Measurements from ENCODE around the gene WNT7B. TPM values are rescaled to one million over a fixed set of nuclear protein-coding genes. Genes with fewer than 3 reads are reported as not detected.

Gene WNT7B
- total RNA-seq, 1 experiment from 2014 or later: 13.3 TPM

DNA sequence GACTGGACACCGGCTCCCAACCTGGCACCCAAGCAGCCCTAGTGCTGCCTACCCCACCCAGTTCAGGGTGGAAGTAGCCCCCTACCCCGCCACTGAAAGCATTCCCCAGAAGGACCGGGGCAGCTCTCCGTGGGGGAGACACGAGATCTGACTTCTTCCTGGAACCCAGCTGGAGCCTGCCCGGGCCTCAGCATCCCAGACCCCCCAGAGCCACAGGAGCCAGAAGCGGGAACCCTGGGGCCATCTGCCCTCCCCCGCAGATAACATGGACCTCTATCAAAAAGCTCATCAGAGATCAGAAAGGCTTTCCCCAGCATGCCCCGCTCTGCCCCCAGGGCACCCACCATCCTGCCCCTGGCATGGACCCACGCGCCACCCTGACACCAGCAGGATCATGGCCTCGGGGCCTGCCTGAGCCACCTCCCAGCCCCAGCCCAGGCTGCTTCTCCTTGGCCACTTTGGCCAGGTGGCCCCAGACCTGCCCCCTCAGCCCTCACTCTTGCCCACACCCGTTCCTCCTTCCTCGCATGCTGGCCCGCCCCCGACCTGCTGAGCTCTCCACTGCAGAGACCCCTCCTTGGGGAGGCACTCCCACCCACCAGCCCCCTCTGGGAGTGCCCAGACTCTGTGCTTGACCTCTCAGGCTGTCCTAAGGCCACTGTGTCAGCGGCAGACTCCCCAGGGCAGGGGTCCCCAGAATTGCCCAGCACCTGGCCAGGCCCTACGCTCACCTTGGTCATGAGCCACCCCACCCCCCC, 17.1 kb downstream of the WNT7B start:
- no peak for DNase-seq (ENCODE audit: low read depth)

DNA sequence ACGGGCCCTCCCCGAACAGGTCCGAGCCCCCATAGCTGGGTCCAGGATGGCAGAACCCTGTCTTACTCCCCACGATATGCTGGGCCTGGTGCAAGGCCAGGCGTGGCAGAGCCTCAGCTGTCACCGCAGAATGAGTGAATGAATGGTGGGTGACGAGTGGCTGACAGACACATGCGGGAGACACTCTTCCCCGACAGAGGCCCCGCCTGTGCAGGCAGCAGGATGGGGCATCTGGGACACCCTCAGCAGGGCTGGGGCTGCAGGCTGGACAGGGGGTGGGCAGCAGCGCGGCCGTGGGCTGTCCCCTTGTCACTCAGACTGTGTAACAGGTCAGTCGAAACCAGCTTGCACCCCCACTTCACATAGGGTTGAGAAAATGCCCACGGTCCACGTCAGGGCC, 18.0 kb downstream of the WNT7B start:
- DNase-seq (ENCODE audit: low read depth): no peak

DNA sequence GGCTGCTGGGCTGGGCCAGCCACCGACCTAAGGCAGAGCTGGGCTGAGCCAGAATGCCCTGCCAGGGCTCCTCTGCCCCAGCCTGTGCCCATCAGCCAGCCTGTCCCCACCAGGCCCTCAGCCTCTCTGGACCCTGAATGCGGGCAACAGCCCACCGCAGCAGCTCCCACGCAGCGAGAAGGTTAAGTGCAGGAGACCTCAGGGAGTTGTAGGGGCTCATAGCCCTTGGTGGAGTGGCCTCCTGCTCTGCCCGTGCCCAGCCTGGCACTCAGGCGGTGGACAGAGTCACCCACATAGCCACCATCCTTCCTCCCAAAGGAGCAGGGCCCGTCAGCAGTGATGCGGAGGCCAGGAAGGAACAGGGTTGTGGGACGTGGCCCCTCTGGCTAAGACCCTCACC, 19.1 kb downstream of the WNT7B start:
- no peak for DNase-seq (ENCODE audit: low read depth)

DNA sequence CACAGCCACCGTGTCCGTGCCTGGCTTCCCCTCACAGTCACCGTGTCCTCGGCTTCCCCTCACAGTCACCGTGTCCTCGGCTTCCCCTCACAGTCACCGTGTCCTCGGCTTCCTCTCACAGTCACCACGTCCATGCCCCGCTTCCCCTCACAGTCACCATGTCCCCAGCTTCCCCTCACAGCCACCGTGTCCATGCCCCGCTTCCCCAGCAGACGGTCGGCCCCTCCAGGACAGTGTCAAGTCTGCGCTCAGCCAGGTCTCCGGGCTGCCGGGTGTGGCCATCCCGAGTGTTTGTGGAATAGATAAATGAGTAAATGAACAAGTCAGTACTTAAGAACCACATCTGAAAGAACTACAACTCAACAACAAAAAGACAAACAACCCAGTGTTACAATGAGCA, 23.8 kb downstream of the WNT7B start:
- DNase-seq (ENCODE audit: low read depth): no peak

DNA sequence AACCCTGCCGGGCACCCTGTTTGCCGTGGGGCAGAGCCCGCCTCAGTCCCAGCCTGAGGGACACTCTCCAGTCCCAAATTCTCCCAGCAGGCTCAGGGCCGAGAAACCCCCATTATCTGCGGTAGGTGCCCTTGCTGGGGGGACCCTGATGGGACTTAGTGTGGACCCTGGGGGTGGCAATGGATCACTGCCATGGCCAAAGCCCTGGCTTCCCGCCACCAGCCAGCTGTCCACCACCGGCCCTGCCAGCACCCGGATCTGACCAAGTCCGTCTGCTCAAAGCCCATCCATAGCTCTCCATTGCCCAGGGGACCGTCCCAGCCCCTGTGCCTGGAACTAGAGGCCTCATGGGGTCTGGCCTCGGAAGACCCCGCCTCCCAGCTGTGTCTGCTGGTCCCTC, 24.4 kb downstream of the WNT7B start:
- no peak for DNase-seq (ENCODE audit: low read depth)

DNA sequence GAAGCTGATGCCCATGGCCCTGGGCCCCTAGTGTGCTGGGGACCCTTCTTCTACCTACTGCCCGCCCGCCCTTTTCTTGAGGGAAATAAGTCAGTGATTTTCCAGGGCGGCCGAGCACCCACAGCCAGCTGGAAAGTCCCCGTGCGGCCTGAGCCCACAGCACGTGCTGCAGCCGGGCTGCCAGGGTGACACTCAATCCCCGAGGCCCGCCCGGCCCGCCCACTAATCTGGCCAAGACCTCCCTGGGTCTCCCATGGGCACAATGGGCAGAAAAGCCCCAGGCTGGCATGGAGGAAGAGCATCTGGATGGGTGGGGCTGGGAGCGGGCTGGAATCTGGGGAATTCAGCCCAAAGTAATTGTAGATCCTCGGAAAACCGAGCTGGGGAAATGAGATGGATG, 24.8 kb downstream of the WNT7B start:
- DNase-seq (ENCODE audit: low read depth): no peak

DNA sequence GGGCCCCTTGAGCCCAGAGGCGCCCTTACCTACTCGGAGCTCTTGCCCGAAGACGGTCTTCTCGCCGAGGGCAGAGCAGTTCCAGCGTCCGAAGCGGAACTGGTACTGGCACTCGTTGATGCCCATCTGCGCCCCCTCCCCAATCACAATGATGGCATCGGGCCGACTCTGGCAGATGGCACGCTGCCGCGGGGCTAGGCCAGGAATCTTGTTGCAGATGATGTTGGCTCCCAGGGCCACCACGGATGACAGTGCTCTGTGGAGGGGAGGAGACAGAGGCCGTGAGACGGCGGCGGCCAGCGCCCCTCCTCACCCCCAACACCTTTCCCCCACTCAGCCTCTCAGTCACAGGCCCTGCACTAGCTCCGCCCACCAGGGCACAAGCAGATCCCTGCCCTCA, 27.1 kb downstream of the WNT7B start:
- DNase-seq (ENCODE audit: low read depth): no peak

DNA sequence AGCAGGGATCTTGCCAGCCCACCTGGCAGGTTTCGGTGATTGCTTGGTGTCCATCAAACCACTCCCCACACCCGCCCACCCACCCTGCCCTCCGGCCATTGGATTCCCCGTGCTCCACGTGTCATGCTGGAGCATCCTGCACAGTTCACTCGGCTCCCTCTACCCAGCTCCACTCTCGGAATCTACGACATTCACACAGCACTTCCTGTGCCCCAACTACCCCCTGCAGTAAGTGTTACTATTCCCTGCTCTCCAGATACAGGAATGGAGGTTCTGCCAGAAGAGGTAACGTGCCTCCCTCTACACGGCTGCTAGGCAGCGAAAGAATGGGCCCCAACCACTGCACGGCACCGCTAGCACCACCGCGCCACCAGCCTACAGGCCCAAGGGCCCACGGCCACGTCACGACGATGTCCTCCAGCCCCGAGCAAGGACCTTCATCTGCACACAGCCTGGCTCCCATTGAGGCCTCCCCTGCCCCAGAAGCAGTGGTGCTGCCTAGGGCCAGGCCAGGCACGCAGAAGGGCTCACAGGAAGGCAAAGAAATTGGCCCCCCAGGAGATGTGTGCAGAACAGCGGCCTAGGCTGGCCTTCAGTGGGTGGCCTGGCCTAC, 27.6 kb downstream of the WNT7B start:
- DNase-seq (ENCODE audit: low read depth): no peak

DNA sequence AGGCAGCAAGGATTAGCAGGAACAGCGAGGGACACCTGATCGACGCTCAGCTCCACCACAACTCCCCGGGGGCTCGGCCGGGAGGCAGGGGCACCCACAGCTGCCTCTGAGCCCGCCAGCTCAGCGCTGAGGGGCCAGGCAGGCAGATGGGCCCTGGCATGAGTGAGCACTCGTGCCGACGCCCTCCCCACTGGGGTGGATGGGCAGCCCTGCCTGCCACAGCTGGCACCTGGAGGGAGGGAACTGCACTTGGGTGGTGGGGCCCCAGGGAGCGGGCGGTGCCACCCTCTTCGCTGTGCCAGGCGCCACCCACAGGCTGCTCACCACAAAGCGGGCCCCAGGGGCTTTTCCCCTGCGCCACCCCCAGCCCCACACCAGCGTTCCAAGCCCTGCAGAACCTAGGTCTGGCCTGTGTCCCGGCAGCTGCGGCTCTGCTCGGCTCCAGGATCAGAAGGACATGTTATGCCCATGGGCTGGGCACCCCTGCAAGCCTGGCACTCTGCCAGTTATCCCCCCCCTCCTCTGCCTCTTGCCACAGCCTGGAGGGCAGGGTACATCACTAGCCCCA, 28.8 kb downstream of the WNT7B start:
- DNase-seq (ENCODE audit: low read depth): no peak

DNA sequence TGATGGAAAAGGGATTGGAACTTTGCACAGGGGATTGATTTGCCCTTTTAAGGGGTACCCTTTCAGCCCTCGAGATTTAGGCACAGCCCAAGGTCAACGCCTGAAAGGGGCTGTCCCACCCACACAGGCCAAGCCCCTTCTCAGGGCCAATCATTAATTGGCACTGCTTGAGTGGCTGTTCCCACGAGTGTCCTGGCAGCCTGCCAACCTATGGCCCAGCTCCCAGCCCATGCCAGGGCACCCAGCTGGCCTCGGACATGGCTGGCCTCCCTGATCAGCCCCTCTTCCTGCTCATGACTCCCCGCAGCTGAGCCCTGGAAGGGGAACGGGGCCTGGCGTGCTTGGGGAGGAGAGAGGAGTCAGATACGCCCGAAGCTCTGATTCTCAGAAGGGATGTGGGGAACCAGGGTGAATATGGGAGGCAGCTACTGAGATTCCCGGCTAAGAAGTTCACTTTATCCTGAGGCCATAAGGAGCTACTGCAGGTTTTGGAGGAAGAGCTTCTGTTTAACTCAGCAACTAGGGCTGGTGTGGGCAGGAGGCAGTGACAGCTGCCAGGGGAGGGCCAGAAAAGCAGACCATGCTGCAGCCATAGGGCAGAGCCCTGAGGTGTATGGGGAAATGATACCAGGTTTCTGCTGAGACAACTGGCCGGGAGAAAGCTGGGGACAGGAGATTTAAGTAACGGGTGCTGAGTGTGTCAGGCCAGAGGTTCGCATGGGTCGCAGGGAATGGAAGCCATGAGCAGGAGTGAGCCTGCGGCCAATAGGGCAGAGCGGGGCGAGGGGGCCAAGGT, 30.0 kb downstream of the WNT7B start:
- no peak for DNase-seq (ENCODE audit: low read depth)

DNA sequence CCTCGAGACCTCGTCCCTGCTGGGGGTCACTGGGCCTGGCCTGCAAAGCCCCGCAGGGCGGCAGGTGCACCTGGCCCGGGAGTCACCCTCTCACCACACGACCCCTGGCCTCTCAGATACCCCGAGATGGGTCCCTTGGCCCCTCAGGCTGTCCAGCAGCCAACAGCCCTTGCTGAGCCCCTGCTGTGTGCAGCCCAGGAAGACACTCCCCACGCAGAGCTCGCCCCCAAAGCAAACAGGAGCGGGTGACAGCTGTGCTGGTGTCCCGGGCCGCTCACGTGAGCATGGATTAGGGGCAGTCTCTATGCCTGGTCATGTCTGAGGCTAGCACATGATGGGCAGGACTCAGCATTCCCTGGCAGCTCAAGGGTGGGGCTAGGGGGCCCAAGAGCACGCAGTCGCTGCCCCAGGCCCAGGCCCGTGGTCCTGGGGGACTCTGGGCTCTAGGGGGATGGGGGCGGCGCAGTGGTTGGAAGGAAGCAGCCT, 31.3 kb downstream of the WNT7B start:
- DNase-seq (ENCODE audit: low read depth): no peak

DNA sequence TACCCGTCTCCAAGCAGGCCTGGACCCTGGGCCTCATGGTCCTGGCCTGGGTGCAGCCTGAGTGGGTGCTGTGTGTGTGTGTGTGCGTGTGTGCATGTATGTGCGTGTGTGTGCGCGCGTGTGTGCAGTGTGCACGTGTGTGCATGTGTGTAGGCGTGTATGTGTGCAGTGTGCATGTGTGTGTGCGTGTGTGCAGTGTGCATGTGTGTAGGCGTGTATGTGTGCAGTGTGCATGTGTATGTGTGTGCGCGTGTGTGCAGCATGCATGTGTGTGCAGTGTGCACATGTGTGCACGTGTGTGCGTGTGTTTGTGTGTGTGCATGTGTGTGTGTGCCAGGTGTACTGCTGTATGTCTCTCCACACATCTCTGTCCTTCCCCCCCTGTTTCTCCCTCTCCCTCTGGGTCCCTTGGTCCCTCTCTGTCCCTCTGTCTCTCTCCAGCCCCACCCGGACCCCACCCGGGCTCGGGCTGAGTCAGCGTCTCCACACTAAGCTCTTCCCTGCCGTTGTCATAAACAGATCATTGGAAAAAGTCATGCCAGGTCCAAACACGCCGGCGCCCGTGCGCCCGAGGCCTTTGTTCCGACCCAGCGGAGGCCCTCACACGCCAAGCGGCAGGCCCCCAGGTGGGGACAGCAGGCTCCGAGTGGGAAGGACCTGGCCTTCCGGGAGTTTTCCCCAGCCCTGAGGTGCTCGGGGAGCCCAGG, 34.0 kb downstream of the WNT7B start:
- no peak for DNase-seq (ENCODE audit: low read depth)

DNA sequence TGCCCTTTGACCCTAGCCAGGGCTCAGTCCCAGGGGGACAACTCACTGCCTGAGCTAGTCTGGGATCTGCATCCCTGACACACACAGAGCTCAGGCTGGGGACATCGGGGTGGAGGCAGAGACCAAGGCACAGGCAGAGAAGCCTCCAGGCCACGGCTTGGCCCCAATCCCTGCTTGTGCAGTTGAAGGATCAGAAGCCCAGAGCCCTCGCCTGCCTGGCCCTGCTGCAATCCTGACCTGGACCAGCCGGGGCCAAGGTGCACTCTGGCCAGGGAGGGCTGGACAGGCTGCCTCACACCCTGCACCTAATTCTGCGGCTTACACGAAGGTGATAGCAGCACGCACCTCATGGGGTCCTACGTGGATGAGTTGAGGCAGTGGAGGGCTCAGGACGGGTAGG, 34.6 kb downstream of the WNT7B start:
- no peak for DNase-seq (ENCODE audit: low read depth)

DNA sequence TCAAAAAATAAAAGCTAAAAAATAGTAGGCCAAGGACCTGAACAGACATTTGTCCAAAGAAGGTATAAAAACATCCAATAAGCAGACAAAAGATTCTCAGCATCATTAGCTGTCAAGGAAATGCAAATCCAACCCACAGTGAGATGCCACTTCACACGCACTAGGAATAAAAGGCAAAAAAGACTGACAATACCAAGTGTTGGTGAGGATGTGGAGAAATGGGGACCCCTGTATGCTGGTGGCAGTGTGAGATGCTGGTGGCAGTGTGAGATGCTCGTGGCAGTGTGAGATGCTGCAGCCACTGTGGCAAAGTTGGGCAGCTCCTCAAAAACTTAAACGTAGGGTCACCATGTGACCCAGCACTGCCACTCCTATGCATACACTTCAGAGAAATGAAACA, 38.0 kb downstream of the WNT7B start:
- DNase-seq (ENCODE audit: low read depth): no peak

DNA sequence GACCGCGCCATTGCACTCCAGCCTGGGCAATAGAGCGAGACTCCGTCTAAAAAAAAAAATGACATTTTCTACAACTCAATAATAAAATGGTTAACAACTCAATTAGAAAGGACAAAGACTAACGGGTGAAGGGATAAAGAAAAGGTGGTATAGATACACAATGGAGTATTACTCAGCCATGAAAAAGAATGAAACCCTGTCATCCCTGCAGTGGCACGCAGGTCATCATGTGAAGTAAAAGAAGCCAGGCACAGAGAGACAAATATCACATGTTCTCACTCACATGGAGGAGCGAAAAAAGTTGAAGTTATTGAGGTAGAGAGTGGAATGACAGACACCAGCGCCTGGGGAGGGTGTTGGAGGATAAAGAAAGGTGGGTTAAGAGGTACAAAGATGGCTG, 39.0 kb downstream of the WNT7B start:
- DNase-seq (ENCODE audit: low read depth): no peak

DNA sequence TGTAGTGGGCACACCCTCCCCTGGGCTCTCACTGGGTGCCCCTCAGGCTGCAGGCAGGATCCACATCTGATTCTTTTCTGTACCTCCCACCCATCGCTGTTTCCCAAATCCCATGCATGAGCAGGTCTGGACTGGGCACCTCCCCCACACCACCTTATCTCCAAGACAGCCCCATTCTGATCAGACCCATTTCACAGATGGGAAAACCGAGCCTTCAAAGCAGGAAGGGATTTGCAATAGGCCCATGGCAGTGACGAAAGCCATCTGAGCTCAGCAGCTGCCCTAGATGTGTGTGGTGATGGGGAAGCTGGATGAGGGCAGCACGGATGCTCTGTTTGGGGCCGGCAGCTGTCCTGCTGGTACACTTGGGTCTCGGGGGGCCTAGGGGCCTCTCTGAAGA, 41.4 kb downstream of the WNT7B start:
- DNase-seq (ENCODE audit: low read depth): no peak

DNA sequence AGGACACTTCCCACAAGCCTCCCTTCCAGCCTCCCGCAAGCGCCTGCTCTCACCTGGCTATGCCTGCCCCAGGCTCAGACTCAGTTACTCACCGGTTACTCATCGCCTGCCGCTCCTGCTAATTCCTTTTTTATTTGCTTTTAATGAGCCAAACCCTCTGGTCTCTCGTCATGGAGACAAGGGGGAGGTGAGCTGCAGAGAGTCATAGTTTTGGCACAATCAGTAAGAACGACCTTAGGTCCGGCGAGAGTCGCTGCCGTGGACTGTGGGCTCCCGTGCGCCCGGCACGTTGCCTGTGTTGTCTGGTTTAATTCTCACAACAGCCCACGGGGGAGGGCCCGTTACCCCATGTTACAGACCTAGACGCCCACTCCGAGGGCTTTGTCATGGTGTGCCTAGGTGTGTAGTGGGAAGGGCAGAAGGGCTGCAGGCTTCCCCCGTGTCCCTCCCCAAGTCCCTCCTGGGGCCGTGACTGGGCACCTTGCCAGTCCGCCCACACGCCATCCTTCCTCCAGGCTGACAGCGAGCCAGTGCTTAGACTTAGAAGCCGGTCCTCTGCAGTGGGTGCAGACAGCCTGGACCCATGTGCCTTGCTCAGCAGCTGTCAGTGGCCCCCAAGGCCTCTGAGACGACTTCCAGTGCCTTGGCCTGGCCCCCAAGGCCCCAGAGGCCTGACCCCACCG, 42.2 kb downstream of the WNT7B start:
- peak; percentile 96 for DNase-seq (ENCODE audit: low read depth)

DNA sequence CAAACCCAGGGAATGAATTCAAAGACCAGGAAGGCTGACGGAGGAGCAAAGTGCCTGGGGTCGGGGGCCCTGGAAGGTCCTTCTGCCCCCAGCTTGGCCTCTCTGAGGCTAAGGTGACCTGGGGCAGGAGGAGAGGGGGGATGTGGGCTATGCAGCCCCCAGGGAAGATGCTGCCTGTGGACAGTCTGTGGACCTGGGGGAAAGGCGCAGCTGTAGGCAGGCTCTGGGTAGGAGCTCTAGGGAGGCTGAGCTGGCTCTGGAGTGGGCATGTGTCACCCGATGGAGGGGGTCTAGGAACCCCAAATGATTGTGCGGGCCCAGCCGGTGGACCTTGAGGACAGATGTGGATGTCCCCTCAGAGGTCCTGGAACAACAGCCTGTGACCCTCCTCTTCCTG, 42.8 kb downstream of the WNT7B start:
- DNase-seq (ENCODE audit: low read depth): no peak

DNA sequence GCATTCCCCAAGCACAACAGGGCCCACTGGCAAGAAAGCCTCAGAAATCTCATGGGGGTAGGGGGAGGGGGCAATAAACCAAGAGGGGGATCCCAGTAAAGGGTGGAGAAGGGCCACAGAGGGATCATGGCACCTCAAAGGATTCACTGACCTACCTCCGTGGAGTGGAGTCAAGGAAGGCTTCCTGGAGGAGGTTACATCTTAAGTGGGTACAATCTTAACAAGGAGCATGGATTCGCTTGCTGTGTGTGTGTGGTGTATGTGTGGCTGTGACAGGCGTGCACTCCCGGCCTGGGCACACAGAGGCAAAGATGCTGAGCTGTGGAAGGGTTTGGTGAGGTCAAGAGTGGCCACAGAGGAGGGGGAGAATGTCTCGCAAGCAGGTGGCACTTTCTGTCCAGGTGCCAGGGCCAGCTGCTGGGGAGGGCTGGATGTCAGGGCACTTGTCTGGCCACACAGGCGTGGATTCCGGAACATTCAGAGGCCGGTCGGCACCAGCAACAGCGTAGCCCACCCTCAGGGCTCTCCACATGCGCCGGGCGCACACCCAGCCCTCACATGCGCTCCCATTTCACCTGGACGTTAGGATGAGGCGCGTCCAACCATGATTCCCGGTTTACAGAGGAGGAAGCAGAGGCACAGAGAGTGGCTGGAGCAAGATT, 43.3 kb downstream of the WNT7B start:
- DNase-seq (ENCODE audit: low read depth): no peak

DNA sequence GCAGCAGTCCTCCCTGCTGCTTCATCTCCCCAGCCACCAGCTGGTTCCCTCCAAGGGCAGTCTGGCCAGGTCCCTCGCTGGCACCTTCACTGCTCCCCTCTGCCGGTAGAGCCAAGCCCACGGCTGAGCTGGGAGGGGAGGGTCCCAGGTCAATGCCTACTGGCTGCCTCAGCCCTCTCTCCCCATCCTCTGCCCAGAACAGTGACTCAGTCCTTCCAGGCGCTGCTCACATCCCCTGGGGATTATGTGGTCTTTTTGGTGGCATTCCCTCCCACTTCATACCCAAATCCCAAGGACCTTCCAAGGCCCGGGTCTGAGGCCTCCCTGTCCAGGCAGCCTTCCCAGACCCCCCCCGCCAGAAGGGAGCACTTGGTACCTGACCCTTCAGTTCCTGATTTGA, 44.9 kb downstream of the WNT7B start:
- DNase-seq (ENCODE audit: low read depth): peak; percentile 72

DNA sequence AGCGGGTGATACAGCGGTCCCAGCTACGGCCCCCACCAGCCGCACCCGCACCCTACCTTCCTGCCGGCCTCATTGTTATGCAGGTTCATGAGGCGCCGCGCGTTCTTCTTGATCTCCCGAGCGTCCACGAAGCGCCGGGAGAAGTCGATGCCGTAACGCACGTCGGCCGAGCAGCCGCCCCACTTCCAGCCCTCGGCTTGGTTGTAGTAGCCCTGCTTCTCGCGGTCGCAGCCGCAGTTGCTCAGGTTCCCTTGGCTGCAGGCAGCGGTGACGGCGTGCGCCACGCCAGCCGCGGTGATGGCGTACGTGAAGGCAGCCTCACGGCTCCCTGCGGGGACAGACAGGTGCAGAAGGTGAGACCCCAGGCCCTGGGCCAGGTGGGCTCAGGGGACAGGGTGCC, 45.9 kb downstream of the WNT7B start:
- no peak for DNase-seq (ENCODE audit: low read depth)

All from Daoy (cell line).